OCI-M2 (cell line): ENCODE measurements around the gene AGT.
"Not testable (repeated sequence)": the region's sequence is repeated elsewhere in the genome, so short reads cannot be mapped to it uniquely, and the experiment has no call there.

ENCODE experiments used
- DNase-seq: peaks from one replicate; lab custom pipeline; 2025; ENCODE audit not compliant: unreplicated experiment; lab: John Stamatoyannopoulos, UW

Gene AGT

DNA sequence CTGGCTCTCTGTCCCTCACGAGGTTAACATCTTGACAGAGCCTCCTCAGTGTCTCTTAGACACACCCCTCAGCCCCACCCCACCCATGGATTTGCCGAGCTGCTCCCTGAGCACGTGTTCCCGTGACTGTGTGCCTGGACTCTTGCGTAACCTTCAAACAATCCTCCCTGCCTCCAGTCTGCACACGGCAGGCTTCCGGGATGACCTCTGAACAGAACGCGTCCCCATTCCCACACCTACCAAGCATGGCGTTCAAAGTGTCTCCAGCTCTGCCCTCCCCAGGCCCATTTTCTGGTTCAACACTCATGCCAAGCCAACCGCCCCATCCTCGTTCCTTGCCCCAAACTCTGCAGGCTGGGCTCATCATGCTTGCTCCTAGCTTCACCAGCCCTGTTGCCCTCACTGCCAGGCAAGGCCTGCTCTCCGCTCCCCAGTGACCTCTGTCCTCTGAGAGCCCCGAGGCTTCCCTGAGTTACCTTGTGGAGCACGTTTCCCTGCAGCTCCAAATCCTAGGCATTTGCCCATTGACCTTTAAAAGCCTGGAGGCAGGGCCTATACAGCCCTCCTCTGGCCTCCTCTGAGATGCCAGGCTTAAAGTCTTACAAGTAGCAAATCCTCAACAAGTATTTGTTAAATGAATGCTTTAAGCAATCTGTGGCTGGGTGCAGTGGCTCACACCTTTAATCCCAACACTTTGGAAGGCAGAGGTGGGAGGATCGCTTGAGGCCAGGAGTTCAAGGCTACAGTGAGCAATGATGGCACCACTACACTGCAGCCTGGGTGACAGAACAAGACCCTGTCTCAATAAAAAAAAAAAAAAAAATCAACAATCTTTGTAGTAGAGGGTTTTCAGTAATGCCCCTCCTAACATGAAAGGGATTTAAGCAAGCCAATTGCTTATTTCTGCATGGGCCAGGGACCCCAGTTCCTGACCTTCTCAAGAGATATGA lies 5.0 kb downstream of the AGT start:
- no peak for DNase-seq

DNA sequence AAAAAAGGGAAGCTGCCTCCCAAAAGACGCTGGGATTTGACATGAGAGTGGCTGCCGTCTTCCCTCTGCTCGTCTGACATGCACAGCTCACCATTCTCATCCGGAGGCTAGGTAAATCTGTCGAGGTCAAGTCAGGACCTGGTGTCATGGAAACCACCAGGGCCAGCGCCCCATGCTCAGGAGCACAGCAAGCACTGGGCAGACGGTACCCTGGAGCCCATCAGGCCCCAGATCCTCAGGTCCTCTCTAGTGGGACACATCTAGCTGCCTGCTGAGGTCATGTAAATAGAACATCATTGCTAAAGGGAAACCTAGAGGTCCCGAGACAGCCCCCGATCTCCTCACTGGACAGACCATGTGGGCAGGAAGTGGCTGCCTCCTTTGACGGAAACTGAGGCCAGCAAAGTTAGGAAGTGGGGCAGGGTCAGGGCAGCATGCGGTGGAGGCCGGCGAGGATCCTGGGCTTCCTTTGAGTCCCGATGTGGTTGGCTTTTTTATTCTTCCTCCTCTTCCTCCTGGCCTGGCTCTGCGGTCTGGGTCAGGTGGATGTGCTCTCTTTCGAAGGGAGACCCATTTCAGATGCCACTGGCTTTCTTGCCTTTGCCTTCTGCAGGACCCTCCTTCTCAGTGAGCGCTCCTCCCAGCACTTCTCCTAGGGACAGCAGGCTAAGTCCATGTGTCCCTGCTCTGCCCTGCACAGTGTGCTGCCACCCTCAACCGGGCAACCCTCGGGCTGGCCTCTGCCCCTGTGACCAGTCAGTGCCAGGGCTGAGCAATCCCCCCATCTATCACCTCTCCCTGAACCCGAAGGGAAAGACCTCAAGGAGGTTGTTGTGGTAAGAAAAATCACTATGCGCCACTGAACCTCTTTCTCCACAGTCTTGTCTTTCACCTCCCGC lies 5.9 kb downstream of the AGT start:
- no peak for DNase-seq

DNA sequence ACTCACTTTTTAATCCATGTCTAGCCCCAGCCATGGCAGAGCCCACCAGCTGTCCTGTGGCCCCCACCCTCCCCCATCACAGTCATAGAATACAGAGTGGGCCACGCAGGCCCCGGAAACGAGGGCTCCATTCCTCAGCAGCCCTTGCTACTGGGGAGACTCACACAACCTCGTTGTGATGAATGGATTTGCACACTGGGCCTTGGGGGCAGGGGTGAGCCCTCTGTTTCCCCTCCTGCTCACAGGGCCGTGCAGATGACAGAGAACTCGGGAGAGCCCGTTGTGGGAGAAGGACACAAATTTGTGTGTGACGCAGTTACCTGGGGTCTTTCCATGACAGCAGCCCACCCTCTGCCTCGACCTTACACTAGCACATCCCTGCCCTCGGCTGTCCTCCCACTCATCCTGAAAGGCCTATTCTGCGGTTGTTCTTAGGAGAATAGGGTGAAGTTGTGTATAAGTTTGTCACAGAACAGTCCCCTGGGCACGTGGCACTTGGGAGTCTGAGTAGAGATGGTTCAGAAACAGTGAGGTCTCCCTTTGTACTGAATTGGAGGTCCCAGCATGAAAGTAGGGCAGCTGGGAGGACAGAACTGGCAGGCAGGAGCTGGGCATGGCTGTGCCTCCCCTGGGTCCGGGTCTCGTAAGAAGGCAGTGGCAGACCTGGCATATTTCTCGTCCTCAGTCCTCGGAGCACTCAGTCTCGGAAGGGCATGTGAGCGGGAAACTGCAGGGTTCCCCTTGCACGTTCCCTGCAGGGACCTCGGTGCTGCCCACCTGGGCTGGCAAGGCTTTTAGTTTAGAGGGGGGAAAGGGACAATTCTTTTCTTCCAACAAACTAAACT lies 6.8 kb downstream of the AGT start:
- DNase-seq, result no peak

DNA sequence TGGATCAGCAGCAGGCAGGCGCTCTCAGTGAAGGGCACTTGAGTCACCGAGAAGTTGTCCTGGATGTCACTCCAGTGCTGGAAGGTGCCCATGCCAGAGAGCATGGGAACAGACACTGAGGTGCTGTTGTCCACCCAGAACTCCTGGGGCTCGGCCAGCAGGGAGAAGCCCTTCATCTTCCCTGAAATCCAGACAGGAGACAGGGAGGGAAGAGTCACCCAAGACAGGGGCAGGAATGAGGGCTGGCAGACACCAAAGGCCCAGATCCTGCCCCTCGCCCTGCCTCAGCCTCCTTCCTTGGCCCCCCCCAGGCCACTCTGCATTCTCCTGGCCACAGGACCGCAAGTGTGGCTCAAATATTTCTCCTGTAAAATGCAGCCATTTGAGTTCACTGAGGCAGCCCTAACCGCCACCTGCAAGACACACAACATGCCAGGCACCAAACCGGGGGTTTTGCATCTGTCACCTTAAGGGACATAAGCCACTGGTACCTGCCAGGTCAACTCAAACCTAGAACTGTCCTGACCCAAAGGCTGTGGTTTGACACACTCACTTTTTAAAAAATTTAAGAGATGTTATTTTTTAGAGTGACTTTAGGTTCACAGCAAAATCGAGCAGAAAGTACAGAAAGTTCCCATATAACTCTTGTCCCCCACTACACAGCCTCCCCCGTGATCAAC lies 7.8 kb downstream of the AGT start:
- no peak for DNase-seq

DNA sequence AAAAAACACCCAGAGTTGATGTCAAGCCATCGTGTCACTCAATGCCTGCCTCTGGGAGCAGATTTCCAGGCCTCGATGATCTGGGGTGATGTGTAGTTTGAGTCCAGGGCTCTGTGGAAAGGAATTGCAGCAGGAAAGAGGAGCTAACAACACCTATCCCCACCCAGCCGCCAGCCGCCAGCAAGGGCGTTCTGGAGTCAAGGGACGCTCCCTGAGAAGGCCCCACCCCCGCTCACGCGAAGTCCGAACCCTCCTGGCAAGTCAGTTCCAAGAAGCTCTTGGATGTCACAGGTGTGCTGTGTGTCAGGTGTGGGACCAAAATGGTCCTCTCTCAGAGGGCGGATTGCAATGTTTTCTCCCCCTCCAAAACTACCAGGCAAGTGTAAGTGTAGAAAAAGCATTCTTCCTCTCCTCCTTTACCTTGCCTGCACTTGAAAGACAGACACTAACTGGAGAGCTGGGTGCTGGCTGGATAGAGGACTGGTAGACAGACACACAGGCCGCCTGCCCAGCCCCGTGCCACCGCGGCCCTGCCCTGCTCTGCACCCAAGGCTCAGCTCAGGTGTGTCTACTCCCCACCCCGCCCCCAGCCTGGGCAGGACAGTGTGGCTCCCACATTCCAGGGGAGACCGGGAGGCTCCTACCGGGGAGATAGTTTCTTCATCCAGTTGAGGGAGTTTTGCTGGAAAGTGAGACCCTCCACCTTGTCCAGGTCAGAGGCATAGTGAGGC lies 8.5 kb downstream of the AGT start:
- no peak for DNase-seq

DNA sequence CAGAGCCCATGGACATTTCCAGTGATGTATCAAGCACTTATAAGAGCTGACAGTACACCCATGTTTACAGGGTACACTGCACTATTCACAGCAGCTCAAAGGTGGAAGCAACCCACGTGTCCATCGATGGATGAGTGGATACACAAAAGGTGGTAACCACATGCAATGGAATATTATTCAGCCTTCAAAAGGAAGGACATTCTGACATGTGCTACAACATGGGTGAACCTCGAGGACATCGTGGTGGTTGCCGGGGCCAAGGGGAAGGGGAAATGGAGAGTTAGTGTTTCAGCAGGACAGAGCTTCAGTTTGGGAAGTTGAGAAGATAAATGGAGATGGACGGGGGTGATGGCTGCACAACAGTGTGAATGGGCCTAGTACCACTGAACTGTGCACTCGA lies 9.1 kb downstream of the AGT start:
- no peak for DNase-seq

DNA sequence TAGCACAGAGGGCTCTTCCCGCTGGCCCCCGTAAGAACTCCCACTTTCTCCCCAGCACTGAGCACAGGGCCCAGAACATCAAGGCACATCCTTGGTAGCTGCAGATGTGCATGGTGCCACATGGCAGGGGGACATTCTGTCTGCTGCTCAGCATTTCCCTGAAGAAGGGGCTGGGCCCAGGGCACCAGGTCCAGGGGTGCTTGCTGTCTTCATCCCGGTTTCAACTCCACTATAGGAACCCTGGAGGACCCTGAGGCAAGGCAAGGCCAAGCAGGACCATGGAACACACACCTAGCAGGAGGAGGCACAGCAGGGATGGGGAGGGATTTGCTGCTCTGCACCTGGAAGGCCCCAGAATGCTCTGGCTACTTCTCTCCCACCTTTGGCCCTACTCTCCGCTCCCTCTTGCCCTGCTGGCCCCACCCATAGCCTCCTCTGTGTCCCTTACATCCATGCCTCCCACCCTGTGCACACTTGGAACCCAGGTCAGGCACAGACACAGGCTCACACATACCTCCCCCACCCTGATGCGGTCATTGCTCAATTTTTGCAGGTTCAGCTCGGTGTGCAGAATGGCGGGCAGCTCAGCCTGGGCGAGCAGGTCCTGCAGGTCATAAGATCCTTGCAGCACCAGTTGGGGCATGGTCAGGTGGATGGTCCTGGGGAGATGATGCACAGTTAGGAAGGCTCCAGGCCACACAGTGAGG lies 10.1 kb downstream of the AGT start:
- no peak for DNase-seq

DNA sequence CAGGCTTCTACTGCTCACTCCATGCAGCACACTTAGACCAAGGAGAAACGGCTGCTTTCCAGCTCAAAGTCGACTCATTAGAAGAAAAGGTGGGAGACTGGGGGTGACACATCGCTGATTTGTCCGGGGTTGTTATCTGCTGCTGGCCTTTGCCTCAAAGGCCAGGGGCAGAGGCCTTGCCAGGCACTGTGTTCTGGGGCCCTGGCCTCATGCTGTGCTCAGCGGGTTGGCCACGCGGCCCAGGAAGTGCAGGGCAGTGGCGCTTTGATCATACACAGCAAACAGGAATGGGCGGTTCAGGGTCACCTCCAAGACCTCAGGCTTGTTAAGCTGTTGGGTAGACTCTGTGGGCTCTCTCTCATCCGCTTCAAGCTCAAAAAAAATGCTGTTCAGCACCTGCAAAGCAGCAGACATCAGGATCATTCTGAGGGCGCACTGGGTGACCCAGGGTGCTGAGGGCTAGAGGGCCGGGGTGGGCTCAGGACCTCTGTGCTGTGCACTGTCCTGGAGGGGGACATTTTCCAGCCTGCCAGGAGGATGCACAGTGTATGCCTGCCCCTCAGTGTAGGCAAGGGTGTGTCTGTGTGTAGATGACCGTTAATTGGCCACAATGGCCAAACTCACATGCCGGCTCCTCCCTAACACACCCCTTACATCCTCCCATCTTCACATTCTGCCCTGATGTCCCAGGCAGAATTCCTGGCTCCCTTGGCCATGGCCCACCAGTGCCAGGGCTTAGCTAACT lies 10.8 kb downstream of the AGT start:
- DNase-seq, result no peak

DNA sequence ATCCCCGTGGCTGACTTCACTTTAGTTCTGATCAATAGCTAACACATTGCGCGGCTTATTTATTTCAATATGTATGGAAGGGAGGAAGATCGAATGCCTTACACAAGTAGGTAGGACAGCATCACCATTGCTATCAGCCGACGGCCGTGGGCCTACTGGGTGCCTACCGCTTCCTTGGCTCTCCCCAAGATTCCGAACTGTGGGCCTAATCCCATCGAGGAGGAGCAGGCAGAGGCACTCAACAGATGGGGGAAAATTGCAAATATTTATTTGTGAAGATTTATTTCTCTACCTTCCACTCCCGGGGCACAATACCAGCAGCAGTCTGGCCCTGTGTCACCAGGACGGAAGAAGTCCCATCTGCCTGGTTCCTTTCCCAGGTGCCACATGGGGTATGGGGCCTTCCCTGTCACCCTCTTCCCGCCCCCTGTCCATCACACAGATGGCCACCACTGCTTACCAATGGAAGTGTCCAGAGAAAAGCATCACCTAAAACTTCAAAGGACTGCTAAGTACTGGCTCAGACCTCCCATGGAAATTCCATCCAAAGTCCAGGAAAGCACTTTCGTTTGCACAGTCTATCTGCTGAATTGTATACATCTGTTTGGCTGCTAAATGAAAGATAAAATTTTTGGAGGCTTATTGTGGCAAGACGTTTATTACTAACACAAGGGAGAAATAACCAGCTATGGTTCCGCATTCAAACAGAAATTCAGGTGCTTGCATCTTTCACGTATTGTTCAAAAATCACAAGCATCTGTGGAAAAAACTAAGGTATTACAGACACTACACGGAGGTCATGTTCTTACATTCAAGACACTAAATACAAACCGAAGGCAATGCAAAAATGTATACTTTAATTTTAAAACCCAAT lies 11.8 kb downstream of the AGT start:
- no peak for DNase-seq

DNA sequence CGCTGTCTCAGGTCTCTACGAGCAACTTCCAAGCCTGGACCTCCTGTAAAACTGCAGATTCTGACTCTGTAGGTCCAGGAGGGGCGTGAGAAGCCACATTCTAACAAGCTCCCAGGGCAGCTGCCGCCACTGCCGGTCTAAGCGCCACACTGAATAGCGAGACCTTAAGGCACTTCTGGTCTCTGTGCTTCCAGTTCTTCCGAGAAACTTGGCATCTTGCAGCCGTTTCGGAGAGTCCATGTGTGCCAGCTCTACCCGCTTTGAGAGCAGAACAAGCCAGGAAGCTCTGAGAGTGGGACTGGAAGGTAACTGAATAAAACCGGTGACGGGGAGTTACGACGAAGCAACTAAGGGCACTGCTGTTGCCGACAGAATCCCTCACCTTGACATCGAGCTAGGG lies 12.5 kb downstream of the AGT start:
- DNase-seq, result no peak

DNA sequence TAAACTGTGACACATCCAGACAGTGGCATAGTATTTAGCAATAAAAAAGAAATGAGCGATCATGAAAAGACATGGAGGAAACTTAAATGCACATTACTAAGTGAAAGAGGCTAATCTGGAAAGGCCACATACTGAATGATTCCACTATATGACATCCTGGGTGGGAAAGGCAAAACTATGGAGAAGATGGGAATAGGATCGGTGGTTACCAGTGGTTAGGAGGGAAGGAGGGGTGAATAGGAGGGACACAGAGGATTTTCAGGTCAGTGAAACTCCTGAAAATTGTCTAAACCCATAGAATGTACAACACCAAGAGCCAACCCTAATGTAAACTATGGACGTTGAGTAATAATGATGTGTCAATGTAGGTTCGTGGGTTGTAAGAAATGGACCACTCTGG lies 13.8 kb downstream of the AGT start:
- DNase-seq, result no peak

DNA sequence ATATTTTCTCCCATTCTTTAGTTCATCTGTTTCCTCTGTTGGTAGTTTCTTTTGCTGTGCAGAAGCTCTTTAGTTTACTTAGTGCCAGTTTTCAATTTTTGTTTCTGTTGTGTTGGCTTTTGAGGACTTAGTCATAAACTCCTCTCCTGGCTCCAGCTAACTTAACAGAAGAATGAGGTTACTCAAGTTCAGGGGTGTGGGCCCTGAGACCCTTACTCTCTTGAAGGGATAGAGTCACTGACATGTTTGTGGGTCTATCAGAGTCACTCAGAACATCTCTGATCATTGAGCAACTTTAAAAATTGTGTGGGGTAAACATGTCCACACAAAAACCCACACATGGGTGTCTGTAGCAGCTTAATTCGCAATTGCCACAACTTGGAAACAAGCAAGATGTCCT lies 14.2 kb downstream of the AGT start:
- DNase-seq, result no peak

DNA sequence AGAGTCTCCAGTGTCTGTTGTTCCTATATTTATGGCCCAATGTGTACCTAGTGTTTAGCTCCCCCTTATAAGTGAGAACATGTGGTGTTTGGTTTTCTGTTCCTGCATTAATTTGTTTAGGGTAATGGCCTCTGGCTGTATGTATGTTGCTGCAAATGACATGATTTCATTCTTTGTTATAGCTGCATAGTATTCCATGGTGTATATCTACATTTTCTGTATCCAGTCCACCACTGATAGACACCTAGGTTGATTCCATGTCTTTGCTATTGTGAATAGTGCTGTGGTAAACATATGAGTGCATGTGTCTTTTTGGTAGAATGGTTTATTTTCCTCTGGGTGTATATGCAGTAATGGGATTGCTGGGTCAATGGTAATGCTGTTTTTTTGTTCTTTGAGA lies 15.0 kb downstream of the AGT start:
- not testable (repeated sequence) for DNase-seq

DNA sequence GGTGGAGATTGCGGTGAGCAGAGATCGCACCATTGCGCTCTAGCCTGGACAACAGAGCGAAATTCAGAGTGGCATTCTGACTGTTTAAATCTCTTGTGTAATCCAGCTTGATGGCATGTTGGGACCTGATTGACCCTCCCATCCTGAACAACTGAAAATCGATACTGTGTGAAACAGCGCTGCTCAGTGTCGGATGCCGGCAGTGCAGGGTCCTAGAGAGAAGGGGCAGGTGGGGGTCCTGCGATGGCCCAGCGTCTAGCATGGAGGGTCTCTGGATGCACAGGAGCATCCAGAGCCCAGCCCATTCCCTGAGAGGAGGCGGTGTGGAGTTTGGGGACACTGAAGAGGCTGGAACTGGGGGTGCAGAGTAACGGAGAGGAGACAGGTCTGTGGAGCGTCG lies 15.8 kb downstream of the AGT start:
- no peak for DNase-seq

DNA sequence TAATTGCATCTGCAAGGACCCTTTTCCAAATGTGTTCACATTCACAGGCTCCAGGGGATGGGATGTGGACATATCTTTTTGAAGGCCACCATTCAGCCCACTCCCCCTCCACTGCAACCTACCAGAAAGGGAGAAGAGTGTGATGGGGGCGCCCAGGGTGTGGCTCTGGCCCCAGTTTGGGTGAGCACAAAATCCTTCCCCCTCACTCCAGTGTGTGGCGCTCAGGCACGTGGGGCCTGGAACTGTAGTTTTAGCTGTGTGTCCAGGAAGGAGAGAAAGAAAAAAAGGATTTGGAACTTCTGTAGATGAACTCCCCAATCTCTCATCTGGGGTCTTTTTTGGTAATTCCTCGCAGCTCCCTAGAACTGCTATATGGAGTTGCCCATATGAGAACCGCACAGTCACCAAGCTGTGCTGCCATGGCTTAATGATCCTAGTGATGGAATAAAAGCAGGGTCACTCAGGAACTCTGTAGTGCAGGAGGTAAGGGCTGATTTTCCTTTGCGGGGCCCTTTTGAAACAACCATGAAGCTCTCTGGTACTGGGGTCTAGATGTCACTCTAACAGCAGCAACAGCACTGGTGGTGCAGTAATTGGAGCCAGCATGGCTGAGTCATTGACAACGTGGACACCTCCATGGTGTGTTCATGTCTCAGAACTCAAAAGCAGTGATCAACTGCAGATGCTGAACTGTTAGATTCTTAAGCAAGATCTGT lies 17.0 kb downstream of the AGT start:
- no peak for DNase-seq

DNA sequence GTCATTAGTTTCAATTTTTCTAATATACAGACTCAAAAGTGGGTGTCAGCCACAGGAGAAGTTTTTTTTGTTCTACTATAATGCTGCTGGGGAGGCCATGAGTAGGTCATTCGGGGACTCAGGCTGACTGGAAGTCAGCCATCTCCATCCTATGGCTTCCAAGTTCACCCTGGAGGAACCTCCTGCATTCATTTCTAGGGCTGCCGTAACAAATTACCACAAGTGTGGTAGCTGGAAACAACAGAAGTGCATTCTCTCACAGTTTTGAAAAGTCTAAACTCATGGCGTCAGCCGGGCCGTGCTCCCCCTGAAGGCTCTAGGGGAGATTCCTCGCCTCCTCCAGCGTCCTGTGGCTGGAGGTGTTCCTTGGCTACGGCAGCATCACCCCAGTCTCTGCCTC lies 17.7 kb downstream of the AGT start:
- no peak for DNase-seq

DNA sequence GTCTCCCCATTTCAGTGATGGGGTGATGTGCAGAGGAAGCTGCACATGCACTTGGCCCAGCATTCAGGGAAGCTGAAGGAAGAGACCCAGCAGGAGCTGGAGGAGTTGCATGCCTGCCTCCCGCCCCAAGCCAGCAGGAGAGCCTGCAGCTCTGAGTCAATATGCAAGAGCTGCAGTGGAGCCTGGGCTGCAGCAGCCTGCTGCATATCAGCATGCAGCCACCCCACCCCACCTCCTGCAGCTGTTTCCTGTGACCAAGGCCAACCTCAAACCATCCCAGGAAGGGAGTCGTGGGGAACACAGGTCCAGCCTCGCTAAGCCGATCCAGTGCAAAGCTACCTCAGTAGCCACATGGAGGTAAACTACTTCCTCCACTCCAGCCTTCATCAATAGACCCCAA lies 18.9 kb downstream of the AGT start:
- DNase-seq, result no peak
